HG03103 (cell line): ENCODE measurements around the gene GRK5.

ENCODE experiments used
- ATAC-seq: cut with Tn5 transposase; IDR thresholded peaks from one replicate; pipeline ENCODE4 v1.9.1; 2021; ENCODE audit warnings: low read depth; ENCODE audit not compliant: unreplicated experiment

The GRK5 gene

DNA sequence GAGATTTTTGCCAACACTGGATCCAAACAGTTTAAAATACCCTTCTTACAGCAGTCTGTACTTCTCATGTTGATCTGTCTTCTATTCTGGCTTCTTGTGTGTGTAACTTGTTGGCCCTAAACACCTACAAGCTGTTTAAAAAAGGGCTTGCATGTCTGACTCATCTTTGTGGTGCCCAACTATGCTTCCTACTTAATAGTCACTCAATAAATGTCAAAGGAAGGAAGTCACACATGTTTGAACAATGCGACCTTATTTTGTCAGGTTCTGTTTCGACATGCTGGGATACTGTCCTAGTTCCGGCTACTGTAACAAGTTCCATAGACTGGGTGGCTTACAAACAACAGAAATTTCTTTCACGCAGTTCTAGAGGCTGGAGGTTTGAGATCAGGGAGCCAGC is 9.4 kb upstream of the GRK5 start:
- no peak for ATAC-seq

DNA sequence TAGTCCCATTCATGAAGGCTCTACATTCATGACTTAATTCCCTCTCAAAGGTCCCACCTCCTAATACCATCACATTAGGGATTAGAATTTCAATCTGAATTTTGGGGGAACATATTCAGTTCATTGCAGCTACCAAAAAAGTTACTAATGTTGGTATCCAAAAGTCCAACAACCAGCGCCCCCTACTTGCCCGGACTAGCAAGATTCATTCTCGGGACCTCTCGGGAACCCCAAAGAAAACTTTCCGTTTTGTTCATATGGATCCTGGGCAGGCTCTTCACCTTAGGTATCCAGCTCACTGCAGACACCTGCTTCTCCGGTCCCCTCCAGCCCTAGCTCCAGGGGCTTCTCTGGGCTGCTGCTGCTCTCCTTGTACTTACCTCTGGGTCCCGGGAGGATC is 8.9 kb upstream of the GRK5 start:
- no peak for ATAC-seq

DNA sequence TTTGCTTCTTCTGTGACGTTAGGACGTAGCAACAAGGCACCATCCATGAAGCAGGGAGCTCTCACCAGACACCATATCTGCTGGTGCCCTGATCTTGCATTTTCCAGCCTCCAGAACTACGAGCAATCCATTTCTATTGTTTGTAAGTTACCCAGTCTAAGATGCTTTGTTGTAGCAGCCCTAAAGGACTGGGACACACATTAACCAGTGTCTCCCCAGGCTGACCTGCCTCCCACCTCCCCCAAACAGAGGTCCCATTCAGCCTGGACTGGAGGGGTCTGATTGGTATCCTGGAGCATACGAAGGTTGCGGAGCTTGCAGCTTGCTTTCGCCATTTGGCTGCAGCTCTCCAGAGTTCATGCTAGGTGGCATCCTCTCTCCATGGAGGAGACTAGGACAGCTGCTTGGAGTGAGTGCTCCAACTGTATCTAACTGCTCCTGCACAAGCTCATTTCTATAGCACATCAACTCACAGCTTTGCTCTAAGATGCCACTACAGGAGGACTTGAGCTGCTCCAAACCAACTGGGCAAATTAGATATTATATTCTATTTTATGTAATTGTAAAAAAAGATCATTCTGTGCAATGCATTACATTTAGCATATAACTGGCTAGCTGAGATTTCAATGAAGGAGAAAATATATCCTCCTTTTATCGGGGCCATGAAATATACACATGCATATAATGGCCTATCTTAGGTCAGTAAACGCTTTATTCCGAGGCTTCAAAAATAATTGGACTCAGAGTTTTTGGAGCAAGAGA is 8.0 kb upstream of the GRK5 start:
- no peak for ATAC-seq

DNA sequence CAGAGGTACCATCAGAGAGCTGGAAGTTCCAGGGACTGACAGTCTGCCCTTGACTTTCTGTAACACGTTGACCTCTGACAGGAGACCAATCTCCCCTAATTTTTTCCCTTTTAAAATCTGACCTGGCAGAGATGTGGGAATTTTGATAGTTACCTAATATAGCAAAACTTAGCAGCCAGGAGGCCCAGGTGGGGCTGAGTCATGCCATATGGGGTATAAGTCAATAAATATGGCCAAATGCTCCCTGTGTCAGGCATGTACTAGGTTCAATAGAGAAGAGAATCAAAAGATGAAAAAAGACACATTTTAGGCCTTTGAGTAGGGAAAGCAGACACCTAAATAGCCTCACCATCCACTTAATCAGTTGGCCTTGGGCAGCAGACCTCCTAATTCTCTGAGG is 6.1 kb upstream of the GRK5 start:
- no peak for ATAC-seq

DNA sequence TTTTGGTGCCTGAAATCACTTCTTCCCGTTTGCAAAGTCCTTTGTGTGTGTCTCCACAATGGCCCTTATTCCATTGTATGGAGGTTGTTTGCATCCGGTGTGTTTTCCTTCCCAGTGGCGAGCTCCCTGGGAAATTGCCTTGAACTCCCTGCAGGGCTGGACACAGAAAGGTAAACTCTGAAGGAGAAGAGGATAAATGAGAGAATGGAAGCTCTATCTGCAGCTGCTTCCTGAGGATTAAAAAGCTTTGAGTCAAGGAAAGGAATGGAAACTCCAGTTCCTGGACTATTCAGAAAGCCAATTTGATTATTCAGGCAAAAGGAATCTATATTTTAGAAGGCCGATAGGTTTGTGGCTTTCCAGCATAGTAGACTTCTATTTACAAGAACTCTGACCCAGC is 4.4 kb upstream of the GRK5 start:
- ATAC-seq = no peak

DNA sequence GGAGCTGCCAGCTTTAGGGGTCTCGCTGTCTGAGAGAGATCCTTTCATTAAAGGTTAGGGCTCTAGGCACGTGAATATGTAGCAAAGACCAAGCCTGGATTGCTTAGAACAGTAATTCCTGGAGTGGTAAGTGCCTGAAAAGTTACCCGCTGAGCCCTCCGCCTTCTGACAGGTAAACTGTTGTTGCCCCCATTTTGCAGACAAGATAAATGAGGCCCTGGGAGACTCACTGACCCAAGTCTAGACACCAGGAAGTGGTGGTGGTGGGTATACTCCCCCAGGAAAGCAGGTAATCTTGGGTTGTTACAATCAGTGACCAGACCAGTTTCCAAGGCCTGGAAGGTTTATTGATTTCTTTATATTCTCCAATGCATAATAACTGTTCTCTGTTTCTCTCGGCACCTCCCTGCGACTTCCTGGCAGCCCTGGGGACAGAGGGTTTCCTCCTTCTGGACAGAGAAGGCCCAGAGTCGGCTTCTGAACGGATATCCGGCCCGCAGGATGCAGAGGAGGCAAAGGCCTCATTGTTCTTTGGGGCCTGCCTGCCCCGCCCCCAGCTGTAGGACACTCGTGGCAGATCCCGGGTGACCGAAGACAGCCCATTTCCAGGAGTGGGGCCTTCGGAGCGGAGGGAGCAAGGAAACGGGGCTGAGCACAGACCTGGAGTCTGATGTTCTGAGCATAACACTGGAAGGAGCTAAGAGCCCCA is 1.3 kb upstream of the GRK5 start:
- no peak for ATAC-seq

DNA sequence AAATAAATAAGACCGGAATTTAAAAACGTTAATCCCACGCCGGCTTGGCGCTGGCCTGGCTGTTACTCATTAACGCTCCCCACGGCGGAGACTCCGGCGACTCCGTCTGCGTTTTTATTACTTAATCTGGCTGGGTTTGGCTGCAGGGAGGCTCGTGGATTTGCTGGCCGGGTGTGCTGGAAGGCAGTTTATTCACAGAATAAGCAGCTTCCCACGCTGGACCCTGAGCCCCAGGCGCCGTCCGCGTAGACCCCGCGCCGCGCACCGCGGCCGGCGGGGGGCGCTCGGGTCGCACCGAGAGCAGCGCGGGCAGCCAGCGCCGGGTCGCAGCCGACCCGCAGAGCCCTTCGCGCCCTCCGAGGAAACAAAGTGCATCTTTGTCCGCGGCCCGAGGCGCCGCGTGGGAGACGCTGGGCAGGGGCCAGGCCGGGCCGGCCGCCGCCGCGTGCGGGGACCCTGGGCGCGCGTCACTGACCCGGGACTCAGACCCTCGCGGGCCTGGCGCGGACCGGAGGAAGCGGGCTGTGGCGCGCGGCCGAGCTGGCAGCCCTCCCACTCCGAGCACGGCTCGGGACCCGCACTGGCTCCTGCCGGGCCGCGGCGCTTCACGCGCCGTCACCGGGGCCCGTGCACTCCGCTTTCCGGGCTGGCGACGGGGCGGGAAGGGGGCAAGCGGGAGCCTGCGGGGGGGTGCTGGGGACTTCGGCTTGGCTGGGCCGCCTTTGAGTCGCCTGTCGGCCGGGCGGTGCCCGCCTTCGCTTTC is 587 bp upstream of the GRK5 start:
- ATAC-seq = peak; percentile 40

DNA sequence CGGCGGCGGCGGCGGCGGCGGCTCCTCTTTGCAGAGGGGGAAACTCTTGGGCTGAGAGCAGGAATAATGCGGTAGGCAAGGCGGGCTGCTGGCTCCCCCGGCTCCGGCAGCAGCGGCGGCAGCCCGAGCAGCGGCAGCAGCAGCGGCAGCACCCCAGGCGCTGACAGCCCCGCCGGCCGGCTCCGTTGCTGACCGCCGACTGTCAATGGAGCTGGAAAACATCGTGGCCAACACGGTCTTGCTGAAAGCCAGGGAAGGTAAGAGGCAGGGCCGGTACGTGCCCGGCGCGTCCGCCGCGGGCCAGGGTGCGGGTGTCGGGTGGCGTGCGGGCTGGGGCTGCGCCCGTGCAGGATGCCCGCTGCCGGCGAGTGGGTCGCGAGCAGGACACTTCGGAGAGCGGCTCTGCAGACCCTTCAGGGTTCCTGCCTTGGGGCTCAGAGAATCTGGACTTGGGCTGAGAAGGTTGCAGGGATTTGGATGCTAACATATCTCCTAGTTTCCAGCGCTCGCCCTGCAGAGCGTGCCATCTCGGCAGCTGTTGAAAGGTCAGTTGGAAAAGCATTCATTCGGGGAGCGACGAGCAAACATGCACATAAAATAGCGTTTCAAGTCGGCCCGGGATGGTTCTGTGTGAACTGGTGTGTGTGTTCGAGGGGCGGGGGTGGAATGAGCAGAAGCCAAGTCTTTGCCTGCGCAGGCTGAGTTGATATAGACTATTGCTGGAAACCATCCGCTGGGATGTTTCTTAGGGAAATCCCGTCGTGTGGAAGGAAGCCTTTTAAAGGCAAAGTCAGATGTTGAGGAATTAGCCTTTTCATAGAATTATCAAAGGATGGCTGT is 562 bp downstream of the GRK5 start:
- ATAC-seq = peak; percentile 2

DNA sequence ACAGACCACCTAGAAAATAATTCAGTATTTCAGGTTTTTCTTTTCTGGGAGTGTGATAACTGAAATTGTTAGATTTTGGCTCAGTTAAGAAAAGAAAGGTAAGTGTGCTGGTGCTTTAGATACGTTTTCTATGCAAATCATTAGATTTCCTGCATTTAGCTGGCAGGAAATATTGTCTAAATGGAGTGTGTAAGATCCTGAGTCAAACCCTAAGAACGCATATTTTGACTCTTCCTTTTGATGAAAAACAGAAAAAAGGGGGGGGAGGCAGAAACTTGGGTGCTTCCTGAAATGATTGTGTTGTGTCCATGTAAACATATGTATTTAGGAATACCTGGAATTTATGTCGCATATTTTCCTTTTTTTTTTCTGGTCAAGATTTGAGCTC is 1.2 kb downstream of the GRK5 start:
- no peak for ATAC-seq

DNA sequence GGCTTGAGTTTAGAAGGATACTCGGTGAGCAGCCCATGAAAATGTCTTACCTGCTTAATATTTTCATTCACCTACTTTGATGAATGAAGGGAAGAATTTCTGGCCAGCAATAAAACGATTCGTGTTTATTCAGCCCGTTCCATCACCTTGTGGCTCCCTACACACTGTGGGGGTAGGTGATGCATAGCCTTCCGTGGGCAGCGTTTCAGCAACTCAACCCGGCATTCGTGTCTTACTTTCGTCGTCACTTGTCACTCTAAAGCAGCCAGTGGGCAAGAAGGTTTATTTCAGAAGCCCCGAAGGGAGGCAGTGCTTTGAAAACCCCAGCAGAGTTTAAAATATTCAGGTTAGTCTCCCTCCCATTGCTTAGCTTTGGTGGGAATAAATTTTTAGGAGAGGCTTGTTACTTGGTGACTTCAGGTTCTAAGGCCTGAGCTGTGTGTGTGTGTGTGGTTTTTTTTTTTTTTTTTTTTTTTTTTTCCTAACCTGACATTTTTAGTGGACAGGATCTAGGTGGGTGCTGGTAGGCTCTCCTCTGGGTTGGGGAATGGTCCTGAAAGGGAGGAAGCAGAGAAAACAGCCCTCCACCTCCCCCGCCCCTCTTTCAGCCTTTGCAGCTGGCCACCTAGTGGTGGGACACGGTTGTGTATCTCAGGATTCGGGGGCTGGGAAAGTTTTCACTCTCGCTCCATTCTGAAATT is 1.8 kb downstream of the GRK5 start:
- ATAC-seq = no peak

DNA sequence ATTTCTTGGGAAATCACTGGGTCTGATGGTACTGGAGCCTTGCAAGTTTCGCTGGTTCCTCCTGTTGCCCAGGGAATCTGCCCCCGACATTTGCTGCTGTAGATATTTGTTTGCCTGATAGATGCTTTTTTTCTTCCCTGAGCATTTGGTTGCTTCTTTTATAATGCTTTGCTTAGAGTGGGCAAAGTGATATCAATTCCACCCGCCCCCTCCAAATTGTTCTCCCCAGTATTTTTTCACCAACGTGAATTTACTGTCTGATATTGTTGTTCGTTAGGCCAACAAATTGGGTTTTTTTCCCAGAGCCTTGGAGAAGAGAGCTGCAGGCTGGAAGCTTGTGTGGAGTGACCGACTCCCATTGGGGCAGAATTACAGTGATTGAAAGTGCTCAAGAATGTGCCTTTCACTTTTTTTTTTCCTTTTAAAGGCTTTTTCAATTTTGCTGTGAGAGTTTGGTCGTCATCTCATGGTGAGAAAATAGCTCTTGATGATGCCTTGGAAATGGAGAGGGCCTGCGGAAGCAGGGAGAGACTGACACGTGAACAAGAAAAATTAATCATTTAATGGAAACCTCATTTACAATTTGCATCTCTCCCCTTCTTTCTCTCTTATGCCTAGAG is 2.5 kb downstream of the GRK5 start:
- ATAC-seq = no peak

DNA sequence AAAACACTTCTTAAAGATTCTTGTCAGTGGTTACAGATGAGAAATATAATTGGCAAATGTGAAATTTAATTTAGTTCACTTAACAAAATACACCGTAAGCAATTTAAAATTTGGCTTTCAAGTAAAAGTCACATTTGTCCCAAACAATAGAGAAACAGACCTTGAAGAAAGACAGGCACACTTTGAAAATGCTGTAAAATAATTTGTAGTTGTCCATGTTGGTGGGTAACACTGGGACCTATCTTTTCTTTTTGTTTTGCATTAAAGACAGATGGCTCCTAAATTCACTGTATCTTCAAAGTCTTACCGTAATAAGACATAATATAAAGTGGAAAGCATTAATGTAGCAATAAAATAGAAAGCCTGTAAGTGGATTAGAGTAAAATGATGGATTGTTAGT is 3.3 kb downstream of the GRK5 start:
- no peak for ATAC-seq

DNA sequence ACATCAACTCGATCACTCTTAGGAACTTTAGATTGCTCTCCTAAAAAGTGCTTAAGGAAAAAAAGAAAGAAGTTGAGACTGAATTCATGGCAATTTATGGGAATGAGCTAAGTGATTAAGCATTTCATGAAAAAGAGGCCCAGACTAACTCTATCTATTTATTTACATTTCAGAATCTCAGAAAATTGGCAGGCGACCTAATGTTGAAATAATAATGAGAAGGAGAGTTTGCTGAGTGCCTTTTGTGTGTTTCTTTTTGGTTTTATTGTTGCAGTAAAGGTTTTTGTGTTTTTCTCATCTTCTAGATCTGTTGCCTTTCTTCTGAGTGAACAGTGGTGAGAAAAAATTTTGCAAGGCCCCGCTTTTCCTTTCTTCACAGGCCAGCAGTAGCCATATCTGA is 3.8 kb downstream of the GRK5 start:
- ATAC-seq = no peak

DNA sequence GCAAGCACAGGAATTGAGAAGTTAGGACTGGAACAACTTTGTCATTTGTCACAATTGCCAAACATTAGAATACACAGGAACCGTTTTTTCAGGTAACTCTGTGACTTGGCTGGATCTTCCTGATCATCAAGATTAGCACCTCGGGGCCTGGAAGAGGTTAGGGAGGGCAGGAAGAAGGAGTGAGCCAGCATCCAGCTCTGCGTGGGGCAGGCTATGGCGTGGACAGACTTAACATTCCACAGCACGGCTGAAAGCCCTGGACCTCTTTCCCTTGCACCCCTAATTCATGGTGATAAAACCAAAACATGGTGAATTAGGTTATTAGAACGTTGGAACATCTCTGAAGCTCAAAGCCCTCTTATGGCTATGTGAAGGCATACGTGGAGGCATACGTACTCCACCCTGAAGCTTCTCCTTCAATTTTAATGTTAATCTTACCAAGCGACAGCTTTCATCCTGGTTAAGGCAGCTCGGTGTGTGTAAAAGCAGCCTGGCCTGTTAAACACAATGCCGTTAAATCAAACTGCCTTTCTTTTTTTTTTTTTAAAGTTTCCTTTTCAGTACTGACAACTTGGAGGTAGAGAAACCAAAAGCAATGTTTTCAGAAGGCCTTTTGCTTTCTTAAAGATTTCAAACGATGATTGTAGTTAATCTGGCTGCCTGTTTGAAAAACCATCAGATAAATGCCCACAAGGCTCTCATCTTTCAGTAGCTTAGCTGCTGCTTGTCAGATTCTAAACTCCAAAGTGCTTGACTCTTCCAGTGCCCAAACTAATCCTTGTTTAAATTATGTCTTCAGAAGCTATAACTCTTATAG is 4.5 kb downstream of the GRK5 start:
- no peak for ATAC-seq

DNA sequence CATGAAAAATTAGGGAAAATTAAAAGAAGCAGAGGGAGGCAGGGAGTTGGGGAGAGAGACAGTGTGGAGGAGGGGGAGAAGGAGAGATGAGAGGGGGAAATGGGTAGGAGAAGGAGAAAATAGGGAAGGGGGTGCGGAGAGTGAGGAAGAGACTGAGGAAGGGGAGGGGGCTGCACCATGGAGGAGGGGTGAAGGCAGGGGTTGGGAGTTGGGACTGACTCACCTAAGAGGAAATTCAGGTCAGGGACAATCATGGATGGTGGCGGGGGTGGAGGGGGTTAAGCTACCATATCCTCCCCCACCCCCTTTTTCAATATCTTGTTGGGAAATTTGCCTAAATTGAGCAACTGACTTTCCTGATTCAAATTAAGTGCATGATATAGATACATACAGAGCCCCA is 8.0 kb downstream of the GRK5 start:
- ATAC-seq = no peak

DNA sequence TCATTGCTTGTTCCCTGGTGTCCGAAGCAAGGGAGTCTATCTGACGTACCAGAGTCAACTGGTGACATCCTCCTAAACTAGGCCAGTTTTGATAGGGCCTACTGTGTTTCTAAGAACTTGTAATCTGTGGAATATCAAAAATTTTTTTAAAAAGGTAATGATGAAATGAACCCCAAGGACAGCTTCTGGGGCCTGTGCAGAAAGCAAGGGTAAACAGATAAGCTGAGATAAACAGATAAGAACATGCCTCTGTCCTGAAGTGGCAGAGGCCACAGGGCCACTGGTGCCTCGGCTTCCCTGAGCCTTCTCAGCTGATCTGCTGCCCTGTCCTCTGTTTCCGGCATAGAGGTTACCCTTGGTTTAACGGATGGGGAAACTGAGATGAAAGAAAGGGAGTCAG is 8.8 kb downstream of the GRK5 start:
- no peak for ATAC-seq

DNA sequence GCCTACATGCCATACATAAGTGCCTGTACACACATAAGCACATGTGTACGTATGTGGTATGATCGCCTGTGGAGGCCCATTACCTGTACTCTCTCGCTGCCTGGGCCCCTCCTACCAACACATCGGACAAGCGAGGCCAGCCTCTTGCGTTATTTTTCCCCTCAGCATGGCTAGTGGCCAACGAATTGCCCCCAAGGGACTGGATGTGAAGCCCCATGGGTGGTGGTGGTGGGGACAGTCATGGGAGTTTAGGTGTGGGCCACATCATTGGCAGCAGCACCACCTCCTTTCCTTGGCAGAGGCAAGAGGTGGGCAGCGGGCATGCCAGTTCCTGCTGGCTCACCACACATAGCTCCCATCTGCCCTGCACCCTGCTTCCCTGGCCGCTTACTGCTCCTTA is 10.0 kb downstream of the GRK5 start:
- no peak for ATAC-seq

DNA sequence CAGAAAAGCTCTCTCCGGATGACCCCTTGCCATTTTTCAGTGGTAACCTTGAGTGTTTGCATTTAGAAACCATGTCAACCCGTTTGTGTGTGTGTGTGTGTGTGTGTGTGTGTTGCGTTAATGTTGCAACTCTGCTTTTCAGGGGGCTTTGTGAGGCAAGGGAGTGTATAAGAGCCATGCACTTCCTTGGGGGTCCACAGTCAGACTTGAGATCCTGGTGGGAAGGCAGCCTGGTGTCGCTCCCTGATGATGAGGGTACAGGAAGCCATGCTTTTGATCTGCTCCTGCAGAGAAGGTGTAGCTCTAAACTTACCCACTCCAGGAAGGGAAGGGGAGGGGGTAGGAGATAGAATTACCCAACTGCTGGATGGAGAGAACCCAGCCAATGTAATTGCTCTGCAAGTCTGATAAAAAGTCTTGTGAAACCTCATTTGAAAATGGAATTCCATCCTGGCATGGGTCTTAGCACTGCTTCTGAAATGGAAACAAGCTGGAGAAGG is 10.7 kb downstream of the GRK5 start:
- ATAC-seq = no peak

DNA sequence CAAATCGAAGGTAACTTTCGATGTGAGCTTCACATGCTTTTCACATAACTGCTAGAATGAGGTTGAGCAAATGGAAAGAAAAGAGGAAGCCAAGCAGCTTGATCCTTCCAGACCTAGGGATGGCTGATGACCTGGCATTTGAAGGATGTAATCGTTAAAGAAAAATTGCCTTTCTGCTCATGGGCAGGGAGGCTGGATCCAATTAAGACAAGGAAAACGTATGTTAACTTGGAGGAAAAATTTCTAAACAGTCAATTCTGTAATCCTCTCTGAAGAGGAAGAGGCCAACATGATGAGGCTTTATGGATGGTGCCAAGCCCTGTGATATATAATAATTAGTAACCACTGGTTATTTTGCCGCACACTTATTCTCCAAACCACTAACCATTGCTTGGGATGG is 12.5 kb downstream of the GRK5 start:
- ATAC-seq = no peak
